Adrenal gland (tissue), 12 donors: Measurements from ENCODE around the gene FGFR3. TPM values are rescaled to one million over a fixed set of nuclear protein-coding genes. Genes with fewer than 3 reads are reported as not detected.

Experiments used
- DNase-seq, 7 donors: peaks; one replicate each; pipeline ENCODE4 v3.0.0-alpha.2; 2019 to 2020
- H3K27ac ChIP-seq, 5 donors: fragments of 200-600 bp; sonication (generic) in 4 of 5; 1 replicate in 3 of 5; 2 replicates in 2 of 5; pipeline versions ENCODE4 v1.5.1 to v1.8.0; 2016 to 2020; ENCODE audit warnings: mild to moderate bottlenecking in 1 of 5
- H3K27me3 ChIP-seq: fragments of 200-600 bp; 2 replicates; pipeline ENCODE4 v1.8.0; 2021
- H3K36me3 ChIP-seq, 2 donors: fragments of 200-600 bp; replicated peaks in 1 of 2; 1 replicate in 1 of 2; 2 replicates in 1 of 2; pipeline versions ENCODE4 v1.5.1 to v1.8.0; 2018 to 2022
- H3K4me1 ChIP-seq, 2 donors: fragments of 200-600 bp; replicated peaks in 1 of 2; 1 replicate in 1 of 2; 2 replicates in 1 of 2; pipeline versions ENCODE4 v1.5.1 to v1.8.0; 2018 to 2021
- H3K4me3 ChIP-seq, 4 donors: fragments of 200-600 bp; sonication (generic) in 3 of 4; one replicate each; pipeline ENCODE4 v1.5.1; 2016 to 2018
- H3K9me3 ChIP-seq, 3 donors: fragments of 200-600 bp; sonication (generic) in 1 of 3; replicated peaks in 1 of 3; 1 replicate in 2 of 3; 2 replicates in 1 of 3; pipeline versions ENCODE4 v1.5.1 to v1.8.0; 2016 to 2021
- POLR2A ChIP-seq, 2 donors: fragments of 450-650 bp; IDR thresholded peaks; one replicate each; pipeline ENCODE4 v1.6.1; 2017; ENCODE audit warnings: antibody characterized with exemption in 2 of 2, mild to moderate bottlenecking in 2 of 2, moderate library complexity in 1 of 2
- WGBS, 4 donors: extraction: QIAGEN DNeasy Blood & Tissue Kit in 2 of 4; methylation state at CpG; one replicate each; pipeline versions ENCODE4 v1.1.5 to v1.1.7; 2013 to 2017; 5-methylcytosine and 5-hydroxymethylcytosine counted together
- intact Hi-C, 2 donors: fragments of 100-400 bp; cut with DNase I; formaldehyde crosslinking; loops; one replicate each; pipeline versions ENCODE4 v1.14.1 to v1.15.0; 2022 to 2023
- polyA plus RNA-seq, 3 donors: library from polyadenylated mRNA; stranded (reverse); fragments of 200-250 nt in 2 of 3; fragments of 350-450 nt in 1 of 3; fragmentation: Illumina TruSeq in 1 of 3; extraction: RNeasy Lipid Tissue Mini Kit (QIAGEN cat#74804) in 1 of 3; gene quantifications; one replicate each; pipeline ENCODE4 v1.2.3, GENCODE V29; 2013 to 2014
- total RNA-seq, 9 donors: library from RNA; depleted of rRNA in 4 of 9; stranded (reverse); fragments of >200 nt in 4 of 9; fragments of 120-200 nt in 1 of 9; fragmentation: NEBNext Ultra II Directional in 1 of 9; extraction: Animal tissue kit (Norgen Biotek cat#: 25700) in 1 of 9; gene quantifications; one replicate each; pipeline versions ENCODE4 v1.1.0 to v1.2.4, GENCODE V29; 2013 to 2023
- TF ChIP-seq, protein P1 (sequence below), 6 experiments: fragments of 450-650 bp in 4 of 6; fragments of 200-600 bp in 2 of 6; sonication (generic) in 1 of 6; IDR thresholded peaks; 1 replicate in 5 of 6; 2 replicates in 1 of 6; pipeline versions ENCODE4 v1.5.1 to v1.8.0; 2016 to 2021; ENCODE audit warnings: antibody characterized with exemption in 6 of 6, mild to moderate bottlenecking in 2 of 6, moderate library complexity in 1 of 6
- donor health status: healthy with polysubstance abuse.
- donor health status: Bipolar disorder and iron deficiency.
- donor health status: DM: yes; HTN: yes; CAD: no.
- donor health status: DM: no; HTN: no; CAD: no.
- donor health status: DM: no; HTN: no; CAD: no.
- donor health status: DM: yes; HTN: yes; CAD: no.

The FGFR3 gene
- total and polyA plus RNA-seq, 12 donors: 0.11 to 4.7 (median 1.9) TPM

DNA sequence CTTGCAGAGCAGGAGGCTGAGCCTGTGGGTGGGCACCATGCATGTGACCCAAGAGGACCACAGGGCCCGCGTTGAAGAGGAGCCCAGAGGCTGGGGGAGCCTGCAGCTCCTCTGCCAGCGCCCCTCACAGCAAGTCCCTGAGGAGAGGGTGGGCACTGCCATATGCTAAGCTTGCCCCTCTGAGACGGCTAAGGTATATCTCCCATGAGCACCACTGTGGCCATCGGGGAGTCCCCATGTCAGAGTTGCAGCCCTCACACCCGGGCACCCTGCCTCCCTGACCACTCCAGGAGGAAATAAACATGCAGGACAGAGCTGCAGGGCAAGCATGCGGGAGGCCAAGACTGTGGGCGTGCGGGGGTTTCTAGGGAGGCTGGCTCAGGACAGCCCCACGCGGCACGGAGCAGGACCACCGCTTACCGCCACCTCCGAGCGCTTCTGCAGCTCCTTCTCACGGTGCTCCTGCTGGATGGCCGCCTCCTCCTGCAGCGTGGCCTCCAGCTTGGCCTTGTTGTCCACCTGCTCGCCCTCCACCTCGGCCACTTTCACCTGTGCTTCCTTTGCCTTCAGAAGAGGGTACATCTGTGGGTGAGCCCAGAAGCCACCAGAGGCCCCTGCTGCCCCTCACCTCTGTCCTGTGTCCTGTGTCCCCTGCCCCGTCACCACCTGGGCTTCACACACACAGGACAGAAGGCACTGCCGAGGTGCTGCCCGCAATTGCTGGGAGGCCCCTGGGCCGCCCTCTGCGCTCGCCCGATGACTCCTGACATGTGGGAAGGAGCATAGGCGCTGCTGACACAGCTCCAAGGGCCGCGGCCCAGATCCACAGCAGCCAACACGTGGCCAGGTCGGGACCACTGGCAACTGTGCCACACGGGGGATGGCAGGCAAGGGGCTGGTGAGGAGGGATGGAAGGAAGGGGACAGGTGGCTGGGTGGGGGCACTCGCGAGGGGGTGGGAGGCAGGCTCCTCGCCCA is 29.8 kb downstream of the FGFR3 start:
- intact Hi-C loops: no loop called here
- no peaks in the 10 kb centered on the region for H3K9me3 ChIP-seq
- no peak for TF ChIP-seq POLR2A (IDR thresholded peaks at IDR 0.05)
- TF ChIP-seq, protein P1, sequence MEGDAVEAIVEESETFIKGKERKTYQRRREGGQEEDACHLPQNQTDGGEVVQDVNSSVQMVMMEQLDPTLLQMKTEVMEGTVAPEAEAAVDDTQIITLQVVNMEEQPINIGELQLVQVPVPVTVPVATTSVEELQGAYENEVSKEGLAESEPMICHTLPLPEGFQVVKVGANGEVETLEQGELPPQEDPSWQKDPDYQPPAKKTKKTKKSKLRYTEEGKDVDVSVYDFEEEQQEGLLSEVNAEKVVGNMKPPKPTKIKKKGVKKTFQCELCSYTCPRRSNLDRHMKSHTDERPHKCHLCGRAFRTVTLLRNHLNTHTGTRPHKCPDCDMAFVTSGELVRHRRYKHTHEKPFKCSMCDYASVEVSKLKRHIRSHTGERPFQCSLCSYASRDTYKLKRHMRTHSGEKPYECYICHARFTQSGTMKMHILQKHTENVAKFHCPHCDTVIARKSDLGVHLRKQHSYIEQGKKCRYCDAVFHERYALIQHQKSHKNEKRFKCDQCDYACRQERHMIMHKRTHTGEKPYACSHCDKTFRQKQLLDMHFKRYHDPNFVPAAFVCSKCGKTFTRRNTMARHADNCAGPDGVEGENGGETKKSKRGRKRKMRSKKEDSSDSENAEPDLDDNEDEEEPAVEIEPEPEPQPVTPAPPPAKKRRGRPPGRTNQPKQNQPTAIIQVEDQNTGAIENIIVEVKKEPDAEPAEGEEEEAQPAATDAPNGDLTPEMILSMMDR (IDR thresholded peaks at IDR 0.05): no peak
- H3K36me3 ChIP-seq: peaks cover 0 to 76% of the 10 kb centered on the region in 2 donors
- no peaks in the 10 kb centered on the region for H3K27me3 ChIP-seq
- no peak overlapping the region for H3K4me3 ChIP-seq
- 90 to 93% (median 92%) methylated on average over 24 to 37 of the region's 37 CpGs for WGBS, 4 donors
- DNase-seq: no peak
- no peak overlapping the region for H3K27ac ChIP-seq
- H3K4me1 ChIP-seq: no peaks in the 10 kb centered on the region

DNA sequence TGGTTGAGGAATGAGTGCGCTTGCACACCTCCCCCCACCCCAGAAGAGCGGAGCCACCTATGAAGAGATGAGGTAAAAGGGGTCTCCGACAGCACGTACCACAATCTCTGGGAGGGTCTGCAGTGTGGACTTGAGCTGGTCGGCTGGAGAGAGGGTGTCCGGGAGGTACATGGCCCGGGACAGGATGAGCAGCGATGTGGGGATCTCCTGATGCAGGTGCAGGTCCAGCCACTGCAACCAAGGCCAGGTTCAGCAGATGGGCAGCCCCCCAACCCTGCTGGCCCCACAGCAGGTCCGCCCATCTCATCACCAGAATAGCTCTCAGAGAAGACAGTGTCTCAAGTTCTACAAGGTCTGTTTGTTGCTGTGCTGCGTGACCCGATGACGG is 30.4 kb downstream of the FGFR3 start:
- no peak for DNase-seq
- Histone ChIP-seq H3K36me3 (peaks cover 0 to 70% of the 10 kb centered on the region in 2 donors), H3K27me3 (no peaks in the 10 kb centered on the region), H3K9me3 (no peaks in the 10 kb centered on the region), H3K4me1 (no peaks in the 10 kb centered on the region), H3K4me3 (no peak overlapping the region), H3K27ac (no peak overlapping the region)
- intact Hi-C loops: no loop called here
- 87 to 97% (median 94%) methylated on average over 10 to 12 of the region's 12 CpGs for WGBS, 4 donors
- no peak for TF ChIP-seq POLR2A (IDR thresholded peaks at IDR 0.05)
- TF ChIP-seq, protein P1 (IDR thresholded peaks at IDR 0.05): no peak

DNA sequence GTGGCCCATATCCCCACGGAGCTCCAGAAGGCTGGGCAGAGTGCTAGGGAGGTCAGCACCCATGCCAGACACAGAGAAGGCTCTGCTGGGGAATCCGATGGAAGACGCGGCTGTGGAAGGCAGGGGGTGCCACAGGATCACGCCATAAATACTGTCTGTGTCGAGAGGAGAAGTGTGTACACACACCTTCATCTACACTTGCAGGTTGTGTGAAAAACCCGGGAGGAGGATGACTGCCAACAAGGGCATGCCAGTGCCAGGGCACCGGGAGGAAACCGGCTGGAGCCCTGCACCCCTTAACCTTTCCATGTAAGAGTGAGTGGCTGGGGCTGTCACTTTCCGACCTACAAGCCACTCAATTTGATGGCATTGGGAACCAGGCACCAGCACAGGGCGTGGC is 31.7 kb downstream of the FGFR3 start:
- H3K27ac ChIP-seq: no peak overlapping the region
- intact Hi-C loops: no loop called here
- WGBS, 4 donors: 87 to 95% (median 91%) methylated on average over 8 to 11 of the region's 11 CpGs
- no peaks in the 10 kb centered on the region for H3K4me1 ChIP-seq
- no peaks in the 10 kb centered on the region for H3K27me3 ChIP-seq
- no peak for TF ChIP-seq POLR2A (IDR thresholded peaks at IDR 0.05)
- TF ChIP-seq, protein P1 (IDR thresholded peaks at IDR 0.05): no peak
- H3K4me3 ChIP-seq: no peak overlapping the region
- H3K9me3 ChIP-seq: no peaks in the 10 kb centered on the region
- DNase-seq: no peak
- peaks cover 0 to 58% of the 10 kb centered on the region in 2 donors for H3K36me3 ChIP-seq

DNA sequence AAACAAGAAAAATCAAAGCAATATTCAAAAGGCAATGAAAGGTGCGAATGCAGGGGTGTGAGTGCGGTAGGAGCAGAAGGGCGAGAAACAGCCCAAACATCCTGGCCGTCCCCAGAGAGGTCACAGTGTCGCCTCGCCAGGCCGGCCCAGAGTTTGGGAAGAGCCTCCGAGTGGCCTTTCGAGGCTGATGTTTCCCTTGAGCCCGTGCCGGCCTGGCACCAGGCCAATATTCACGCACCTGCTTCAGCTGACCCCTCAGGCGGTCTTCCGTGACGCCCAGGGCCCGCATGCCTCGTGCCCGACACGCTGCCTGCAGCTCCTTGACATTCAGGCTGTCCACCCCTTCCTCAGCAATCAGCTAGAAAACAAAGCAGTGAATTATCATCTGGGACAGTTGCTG is 32.2 kb downstream of the FGFR3 start:
- no peak for DNase-seq
- WGBS, 4 donors: 81 to 84% (median 83%) methylated on average over 17 to 19 of the region's 19 CpGs
- H3K9me3 ChIP-seq: no peaks in the 10 kb centered on the region
- intact Hi-C loops: no loop called here
- TF ChIP-seq, protein P1 (IDR thresholded peaks at IDR 0.05): no peak
- TF ChIP-seq POLR2A (IDR thresholded peaks at IDR 0.05): no peak
- H3K4me3 ChIP-seq: no peak overlapping the region
- peaks cover 0 to 54% of the 10 kb centered on the region in 2 donors for H3K36me3 ChIP-seq
- no peak overlapping the region for H3K27ac ChIP-seq
- no peaks in the 10 kb centered on the region for H3K4me1 ChIP-seq
- H3K27me3 ChIP-seq: no peaks in the 10 kb centered on the region
